ENCODE measurements around the gene SPANXN2. TPM values are rescaled to one million over a fixed set of nuclear protein-coding genes. Genes with fewer than 3 reads are reported as not detected.

SPANXN2 gene
- total RNA-seq, 1 donor from 2014 or later, result not detected

Other genes with a start within 250 kb of the SPANXN2 start
- gene SPANXN3, start 203.3 kb downstream of the SPANXN2 start, total RNA-seq, result not detected in 2 replicates
- 1.7 and 4.8 TPM in 2 replicates for gene SLITRK4, start 84.7 kb downstream of the SPANXN2 start, total RNA-seq
- not detected in 2 replicates for gene UBE2NL, start 163.3 kb upstream of the SPANXN2 start, total RNA-seq